ENCODE data around the gene SLC4A1AP. TPM values are rescaled to one million over a fixed set of nuclear protein-coding genes. Genes with fewer than 3 reads are reported as not detected.
"Not testable (repeated sequence)": the region's sequence is repeated elsewhere in the genome, so short reads cannot be mapped to it uniquely, and the experiment has no call there.

SLC4A1AP gene
- 27.6 and 37.5 TPM in 2 replicates for total RNA-seq (2014; rRNA removed; shearing (Covaris generic); ENCODE audit: low replicate concordance)

DNA sequence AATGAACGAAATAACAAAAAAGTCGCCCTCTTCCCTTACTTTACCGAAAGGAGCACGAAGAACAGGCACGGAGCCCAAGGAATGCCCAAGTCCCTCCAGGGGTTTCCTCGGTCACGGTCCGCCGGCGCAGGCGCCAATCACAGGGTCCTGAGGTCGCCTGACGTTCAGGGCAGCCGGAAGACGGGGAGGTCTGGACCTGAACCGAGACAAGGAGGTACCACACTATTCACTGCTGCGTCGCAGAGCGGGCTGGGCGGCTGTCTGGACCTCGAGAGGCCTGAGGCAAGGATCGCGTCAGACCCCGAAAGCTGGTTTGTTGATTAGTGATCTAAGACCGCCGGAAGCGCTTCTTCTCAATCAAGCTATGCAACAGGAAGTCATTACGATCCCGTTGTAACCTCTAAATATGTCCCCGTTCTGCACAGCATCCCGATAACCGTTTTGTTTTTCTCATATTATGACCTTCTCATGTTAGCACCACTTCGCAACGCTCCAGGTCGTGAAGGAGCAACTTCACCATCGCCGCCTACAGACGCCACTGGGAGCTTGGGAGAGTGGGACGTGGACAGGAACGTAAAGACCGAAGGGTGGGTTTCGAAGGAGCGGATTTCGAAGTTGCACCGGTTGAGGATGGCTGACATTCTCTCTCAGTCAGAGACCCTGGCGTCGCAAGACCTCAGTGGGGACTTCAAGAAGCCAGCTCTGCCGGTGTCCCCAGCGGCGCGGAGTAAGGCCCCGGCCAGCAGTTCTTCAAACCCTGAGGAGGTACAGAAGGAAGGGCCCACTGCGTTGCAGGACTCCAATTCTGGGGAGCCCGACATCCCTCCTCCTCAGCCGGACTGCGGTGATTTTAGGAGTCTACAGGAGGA, at the start of gene SLC4A1AP, which contains the start of gene SUPT7L:
Gene SLC4A1AP (plus strand): TSS at position 605 of the 869 bp plus-strand sequence. CDS start 26 bp downstream, at position 631.
Gene SUPT7L (minus strand): TSS at position 330 of the 869 bp plus-strand sequence. CDS start 1,422 bp downstream, outside the sequence.
- in situ Hi-C loops (cut with HindIII; ENCODE audit: low pct_unique_long_range_greater_than_20kb, low sequenced_read_pairs) = no loop called here
- DNase-seq (ENCODE audit: low read depth) = peak; percentile 88

- in situ Hi-C loops (cut with HindIII; ENCODE audit: low pct_unique_long_range_greater_than_20kb, low sequenced_read_pairs) = no loop called here
- no peak for DNase-seq (ENCODE audit: low read depth)
These were observed 49.7 kb upstream of the SLC4A1AP start for GRCh38 chr2:27613985-27614384.

DNA sequence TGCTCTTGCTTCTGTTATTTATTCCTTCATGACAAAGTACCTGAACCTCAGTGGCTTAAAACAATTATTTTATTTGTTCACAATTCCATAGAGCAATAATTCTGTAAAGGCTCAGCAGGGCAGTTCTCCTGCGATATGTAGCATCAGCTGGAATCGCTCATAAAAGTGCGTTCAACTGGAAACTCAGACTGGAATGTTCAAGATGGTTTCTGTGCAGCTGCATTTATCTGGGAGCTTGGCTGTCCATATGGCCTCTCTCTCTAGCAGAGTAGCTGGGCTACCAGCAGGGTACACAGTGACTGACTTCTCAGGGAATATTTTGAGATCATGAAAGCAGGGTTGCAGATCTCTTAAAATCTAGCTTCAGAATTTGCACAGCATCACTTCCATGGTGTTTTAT, 48.4 kb upstream of the SLC4A1AP start:
- in situ Hi-C loops (cut with HindIII; ENCODE audit: low pct_unique_long_range_greater_than_20kb, low sequenced_read_pairs) = no loop called here
- no peak for DNase-seq (ENCODE audit: low read depth)

DNA sequence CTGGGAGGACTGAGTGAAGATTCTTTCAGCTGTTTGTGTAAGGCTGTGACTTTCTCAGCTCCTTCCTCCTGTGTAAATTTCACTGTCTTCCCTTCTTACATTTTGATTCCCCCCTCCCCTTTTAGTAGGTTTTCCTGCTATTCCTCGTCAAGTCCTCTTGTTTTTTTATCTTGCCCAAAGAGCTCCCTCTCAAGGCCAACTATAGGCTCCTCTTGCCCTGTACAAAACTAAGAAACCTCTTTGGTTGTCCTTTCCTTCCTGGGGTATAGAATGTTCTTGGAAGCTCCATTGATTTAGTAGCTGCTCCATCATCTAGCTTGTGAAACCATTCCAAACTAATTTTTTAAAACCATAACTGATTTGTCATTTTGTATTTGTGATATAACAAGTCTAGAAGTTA, 42.2 kb upstream of the SLC4A1AP start:
- no peak for DNase-seq (ENCODE audit: low read depth)
- in situ Hi-C loops (cut with HindIII; ENCODE audit: low pct_unique_long_range_greater_than_20kb, low sequenced_read_pairs) = loop anchor here (5.0 kb wide), 1 partner anchor 34 kb away; no protein-coding TSS in a partner anchor

DNA sequence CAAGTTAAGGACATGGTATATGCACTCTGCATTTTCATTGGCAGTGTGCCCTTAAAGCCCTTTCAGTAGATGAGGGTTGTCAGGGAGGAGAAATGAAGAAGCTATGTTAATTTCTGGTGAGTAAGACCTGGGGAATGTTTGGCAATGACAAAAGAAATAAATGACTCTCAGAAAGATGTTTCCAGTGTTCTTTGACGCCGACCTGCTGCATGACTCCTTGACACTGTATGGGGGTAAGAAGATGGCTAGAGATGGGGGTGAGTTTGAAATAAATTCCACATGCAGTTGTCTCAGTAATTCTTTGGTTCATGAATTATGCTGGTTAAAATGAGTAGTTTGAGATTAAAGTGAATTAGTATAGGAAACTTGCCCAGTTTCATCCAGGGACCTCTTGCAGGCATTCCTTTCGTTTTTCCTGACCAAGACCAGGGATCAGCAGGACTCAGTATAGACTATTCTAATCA, 40.7 kb upstream of the SLC4A1AP start:
- in situ Hi-C loops (cut with HindIII; ENCODE audit: low pct_unique_long_range_greater_than_20kb, low sequenced_read_pairs) = loop anchor here (5.0 kb wide), 1 partner anchor 36 kb away; no protein-coding TSS in a partner anchor
- peak; percentile 90 for DNase-seq (ENCODE audit: low read depth)

- in situ Hi-C loops (cut with HindIII; ENCODE audit: low pct_unique_long_range_greater_than_20kb, low sequenced_read_pairs) = loop anchor here (5.0 kb wide), 1 partner anchor 38 kb away; no protein-coding TSS in a partner anchor
- DNase-seq (ENCODE audit: low read depth) = no peak
These were observed 38.7 kb upstream of the SLC4A1AP start for GRCh38 chr2:27624943-27625342.

DNA sequence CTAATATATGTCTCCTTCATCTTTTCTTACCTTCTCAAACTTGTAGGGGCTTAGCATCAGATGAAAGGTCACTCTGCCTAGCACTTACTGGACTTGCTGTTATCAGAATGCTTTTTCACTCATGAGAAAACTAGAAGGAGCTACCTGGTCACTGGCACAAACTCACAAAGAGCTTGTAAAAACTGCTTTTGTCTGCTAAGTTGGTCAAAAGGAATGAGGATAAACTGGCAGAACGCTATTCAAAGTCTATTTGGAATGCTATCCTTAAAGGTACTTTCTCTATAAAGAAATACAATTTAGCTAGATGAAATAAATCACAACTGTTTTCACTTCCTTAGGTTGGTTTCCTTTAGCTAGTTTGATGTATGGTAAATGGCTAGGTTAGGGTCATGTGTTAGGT, 37.4 kb upstream of the SLC4A1AP start:
- in situ Hi-C loops (cut with HindIII; ENCODE audit: low pct_unique_long_range_greater_than_20kb, low sequenced_read_pairs); DNase-seq (ENCODE audit: low read depth): not testable (repeated sequence)

GRCh38 chr2:27626921-27627320, 36.8 kb upstream of the SLC4A1AP start:
- DNase-seq (ENCODE audit: low read depth); in situ Hi-C loops (cut with HindIII; ENCODE audit: low pct_unique_long_range_greater_than_20kb, low sequenced_read_pairs): not testable (repeated sequence)

- peak; percentile 83 for DNase-seq (ENCODE audit: low read depth)
- in situ Hi-C loops (cut with HindIII; ENCODE audit: low pct_unique_long_range_greater_than_20kb, low sequenced_read_pairs) = no loop called here
These were observed 35.5 kb upstream of the SLC4A1AP start for GRCh38 chr2:27627963-27628766.

DNA sequence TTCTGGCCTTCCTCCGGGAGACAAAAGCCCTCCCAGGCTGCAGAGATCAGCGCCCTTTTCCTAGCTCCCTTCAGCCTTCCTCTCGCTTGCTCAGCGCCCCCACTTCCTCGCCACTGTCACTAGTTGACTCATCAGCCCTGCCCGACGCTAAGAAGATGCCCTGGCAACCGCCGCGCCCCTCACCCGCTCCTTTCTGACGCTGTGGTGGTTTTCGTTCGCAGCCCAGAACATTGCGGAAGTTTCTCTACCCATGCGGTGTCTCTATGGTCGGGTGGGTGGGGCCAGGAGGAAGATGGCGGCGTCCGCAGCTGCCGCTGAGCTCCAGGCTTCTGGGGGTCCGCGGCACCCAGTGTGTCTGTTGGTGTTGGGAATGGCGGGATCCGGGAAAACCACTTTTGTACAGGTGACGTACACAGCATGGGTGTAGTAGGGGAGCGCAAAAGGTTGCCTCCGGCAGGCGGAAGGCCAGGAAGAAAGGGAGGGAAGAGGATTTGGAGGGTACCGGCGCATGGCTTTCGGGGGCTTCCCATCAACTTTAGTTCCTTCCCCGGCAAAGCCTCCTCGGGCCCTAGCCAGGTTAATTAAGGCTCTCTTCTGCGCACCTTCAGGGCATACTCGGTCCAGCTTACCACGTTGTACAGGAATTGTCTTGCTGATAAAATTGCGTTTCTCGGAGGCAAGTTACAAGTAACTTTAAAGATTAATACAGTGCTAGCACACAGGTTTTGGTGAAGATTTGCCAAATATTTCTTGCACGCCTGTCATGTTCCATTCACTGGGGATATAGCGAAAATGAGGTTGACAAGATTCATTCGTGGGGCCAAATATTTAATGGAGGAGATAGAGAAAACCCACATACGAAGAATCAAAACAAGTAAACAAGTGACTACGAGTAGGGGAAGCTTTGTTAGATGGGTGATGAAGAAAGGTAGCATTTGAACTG, 34.7 kb upstream of the SLC4A1AP start, which contains the start of the genes CCDC121 and GPN1:
Gene CCDC121 (minus strand): TSS at position 246 of the 943 bp plus-strand sequence. CDS start 1,213 bp downstream, outside the sequence.
Gene GPN1 (plus strand): TSS at position 284 of the 943 bp plus-strand sequence. CDS start 9 bp downstream, at position 293.
- in situ Hi-C loops (cut with HindIII; ENCODE audit: low pct_unique_long_range_greater_than_20kb, low sequenced_read_pairs) = no loop called here
- DNase-seq (ENCODE audit: low read depth) = peak; percentile 92

- DNase-seq (ENCODE audit: low read depth); in situ Hi-C loops (cut with HindIII; ENCODE audit: low pct_unique_long_range_greater_than_20kb, low sequenced_read_pairs): not testable (repeated sequence)
These were observed 33.4 kb upstream of the SLC4A1AP start for GRCh38 chr2:27630257-27630656.

- DNase-seq (ENCODE audit: low read depth) = no peak
- in situ Hi-C loops (cut with HindIII; ENCODE audit: low pct_unique_long_range_greater_than_20kb, low sequenced_read_pairs) = no loop called here
These were observed 29.4 kb upstream of the SLC4A1AP start for GRCh38 chr2:27634291-27634690.

- DNase-seq (ENCODE audit: low read depth) = no peak
- in situ Hi-C loops (cut with HindIII; ENCODE audit: low pct_unique_long_range_greater_than_20kb, low sequenced_read_pairs) = no loop called here
These were observed 26.9 kb upstream of the SLC4A1AP start for GRCh38 chr2:27636766-27637165.

DNA sequence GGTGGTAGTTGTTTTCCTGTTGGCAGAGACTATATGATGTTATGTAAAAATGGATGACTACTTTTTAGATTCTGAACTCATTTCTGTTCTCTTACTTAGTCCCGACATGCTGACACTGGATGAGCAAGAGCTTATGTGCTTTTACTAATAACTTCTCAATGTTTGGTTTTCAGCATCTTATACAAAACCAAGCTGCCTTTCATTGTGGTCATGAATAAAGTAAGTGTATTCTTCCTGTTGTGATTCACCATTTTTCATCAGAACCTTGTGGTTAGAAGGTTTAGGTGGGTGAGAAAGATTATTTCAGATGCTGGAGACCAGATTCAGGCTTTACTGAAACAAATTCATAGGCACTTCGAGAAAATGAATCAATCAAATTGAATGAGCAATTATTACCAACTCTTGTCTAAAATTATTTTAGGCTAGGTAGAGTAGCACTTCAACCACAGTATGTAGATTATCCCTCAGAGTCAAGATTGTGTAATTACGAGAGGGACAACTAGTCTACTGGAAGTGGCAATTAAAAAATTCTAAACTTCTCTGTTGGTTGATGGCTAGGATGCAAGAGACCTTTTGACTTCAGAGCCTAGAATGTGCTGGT, 25.6 kb upstream of the SLC4A1AP start:
- in situ Hi-C loops (cut with HindIII; ENCODE audit: low pct_unique_long_range_greater_than_20kb, low sequenced_read_pairs) = no loop called here
- no peak for DNase-seq (ENCODE audit: low read depth)

- no peak for DNase-seq (ENCODE audit: low read depth)
- in situ Hi-C loops (cut with HindIII; ENCODE audit: low pct_unique_long_range_greater_than_20kb, low sequenced_read_pairs) = no loop called here
These were observed 25.0 kb upstream of the SLC4A1AP start for GRCh38 chr2:27638709-27639108.

- DNase-seq (ENCODE audit: low read depth) = no peak
- in situ Hi-C loops (cut with HindIII; ENCODE audit: low pct_unique_long_range_greater_than_20kb, low sequenced_read_pairs) = no loop called here
These were observed 22.9 kb upstream of the SLC4A1AP start for GRCh38 chr2:27640722-27641245.

DNA sequence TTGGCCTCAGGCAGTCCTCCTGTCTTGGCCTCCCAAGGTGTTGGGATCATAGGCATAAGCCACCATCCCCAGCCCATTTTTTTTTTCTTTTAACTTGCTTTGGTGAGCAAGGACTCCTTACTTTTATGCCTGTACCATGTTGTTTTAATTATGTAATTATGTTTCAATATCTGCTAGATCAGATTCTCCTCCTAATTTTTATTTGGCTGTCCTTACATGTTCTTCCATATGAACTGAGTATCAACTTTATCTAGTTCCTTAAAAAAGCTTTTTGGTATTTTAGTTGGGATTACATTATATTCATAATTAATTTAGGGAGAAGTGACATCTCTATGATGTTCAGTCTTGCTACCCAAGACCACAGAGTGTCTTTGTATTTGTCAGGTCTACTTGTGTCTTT, 18.5 kb upstream of the SLC4A1AP start:
- in situ Hi-C loops (cut with HindIII; ENCODE audit: low pct_unique_long_range_greater_than_20kb, low sequenced_read_pairs) = no loop called here
- DNase-seq (ENCODE audit: low read depth) = no peak

Data from Caki2 (cell line).